Progenitor cell of endocrine pancreas (in vitro differentiated cells): ENCODE results near the gene LYZL4. TPM values are rescaled to one million over a fixed set of nuclear protein-coding genes. Genes with fewer than 3 reads are reported as not detected.

Source experiments
- DNase-seq: peaks from one replicate; pipeline ENCODE4 v3.0.0; 2021; ENCODE audit warnings: low spot score; ENCODE audit not compliant: unreplicated experiment
- H3K27ac Mint-ChIP-seq: 2 replicates; pipeline ENCODE4 v1.8.0; 2021; ENCODE audit warnings: mild to moderate bottlenecking, moderate library complexity, mixed read lengths
- H3K27me3 Mint-ChIP-seq: 2 replicates; pipeline ENCODE4 v1.8.0; 2021; ENCODE audit warnings: mixed read lengths
- H3K36me3 Mint-ChIP-seq: 2 replicates; pipeline ENCODE4 v1.8.0; 2022; ENCODE audit warnings: mixed read lengths; ENCODE audit not compliant: insufficient read depth
- H3K4me1 Mint-ChIP-seq: 2 replicates; pipeline ENCODE4 v1.8.0; 2021; ENCODE audit warnings: low read depth, mixed read lengths
- H3K4me3 Mint-ChIP-seq: 2 replicates; pipeline ENCODE4 v1.8.0; 2021; ENCODE audit warnings: low read depth, mild to moderate bottlenecking, moderate library complexity, mixed read lengths
- H3K9me3 Mint-ChIP-seq: 2 replicates; pipeline ENCODE4 v1.8.0; 2021; ENCODE audit warnings: low read depth, mixed read lengths
- total RNA-seq: library from RNA; stranded (reverse); gene quantifications from 2 replicates; pipeline ENCODE4 v1.2.1, GENCODE V29; 2021
- TF ChIP-seq, protein P1 (sequence below): fragments of 200-600 bp; sonication (generic); IDR thresholded peaks from one replicate; pipeline ENCODE4 v1.5.0; 2021; ENCODE audit warnings: antibody characterized with exemption, mild to moderate bottlenecking; ENCODE audit not compliant: unreplicated experiment

The LYZL4 gene
- total RNA-seq, 1 donor from 2014 or later = not detected

DNA sequence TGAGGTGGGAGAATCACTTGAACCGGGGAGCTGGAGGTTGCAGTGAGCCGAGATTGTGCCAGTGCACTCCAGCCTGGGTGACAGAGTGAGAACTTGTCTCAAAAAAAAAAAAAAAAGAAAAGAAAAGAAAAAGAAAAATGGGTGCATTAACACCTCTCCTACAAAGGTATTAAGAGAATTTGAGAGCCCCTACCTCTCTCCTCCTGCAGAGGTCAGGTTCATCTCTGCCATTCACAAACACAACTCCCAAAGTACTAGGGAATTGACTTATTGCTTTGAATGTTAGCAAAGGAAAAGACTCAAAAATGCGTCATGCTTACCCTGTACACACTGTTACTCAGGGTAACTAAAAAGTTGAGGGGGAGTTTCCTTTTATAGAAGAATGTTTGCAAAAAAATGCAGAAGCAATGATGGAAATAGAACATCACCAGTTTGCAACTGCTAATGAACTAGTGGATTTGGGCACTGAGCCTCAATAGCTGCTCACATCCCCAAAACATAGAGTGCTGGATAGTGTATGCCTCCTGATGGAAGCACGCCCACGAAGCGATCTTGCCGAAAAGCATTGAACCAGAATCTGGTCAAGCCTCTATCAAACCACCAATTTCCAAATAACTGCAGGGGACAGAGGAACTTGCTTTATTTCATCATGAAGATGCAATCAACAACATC is 15.5 kb upstream of the LYZL4 start:
- H3K27ac Mint-ChIP-seq = no peak overlapping the region
- no peak for DNase-seq
- TF ChIP-seq, protein P1, sequence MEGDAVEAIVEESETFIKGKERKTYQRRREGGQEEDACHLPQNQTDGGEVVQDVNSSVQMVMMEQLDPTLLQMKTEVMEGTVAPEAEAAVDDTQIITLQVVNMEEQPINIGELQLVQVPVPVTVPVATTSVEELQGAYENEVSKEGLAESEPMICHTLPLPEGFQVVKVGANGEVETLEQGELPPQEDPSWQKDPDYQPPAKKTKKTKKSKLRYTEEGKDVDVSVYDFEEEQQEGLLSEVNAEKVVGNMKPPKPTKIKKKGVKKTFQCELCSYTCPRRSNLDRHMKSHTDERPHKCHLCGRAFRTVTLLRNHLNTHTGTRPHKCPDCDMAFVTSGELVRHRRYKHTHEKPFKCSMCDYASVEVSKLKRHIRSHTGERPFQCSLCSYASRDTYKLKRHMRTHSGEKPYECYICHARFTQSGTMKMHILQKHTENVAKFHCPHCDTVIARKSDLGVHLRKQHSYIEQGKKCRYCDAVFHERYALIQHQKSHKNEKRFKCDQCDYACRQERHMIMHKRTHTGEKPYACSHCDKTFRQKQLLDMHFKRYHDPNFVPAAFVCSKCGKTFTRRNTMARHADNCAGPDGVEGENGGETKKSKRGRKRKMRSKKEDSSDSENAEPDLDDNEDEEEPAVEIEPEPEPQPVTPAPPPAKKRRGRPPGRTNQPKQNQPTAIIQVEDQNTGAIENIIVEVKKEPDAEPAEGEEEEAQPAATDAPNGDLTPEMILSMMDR = no peak
- H3K27me3 Mint-ChIP-seq = peaks cover 38% of the 10 kb centered on the region
- no peaks in the 10 kb centered on the region for H3K36me3 Mint-ChIP-seq
- H3K4me3 Mint-ChIP-seq = no peak overlapping the region
- peaks cover 4% of the 10 kb centered on the region for H3K4me1 Mint-ChIP-seq
- H3K9me3 Mint-ChIP-seq = no peaks in the 10 kb centered on the region

DNA sequence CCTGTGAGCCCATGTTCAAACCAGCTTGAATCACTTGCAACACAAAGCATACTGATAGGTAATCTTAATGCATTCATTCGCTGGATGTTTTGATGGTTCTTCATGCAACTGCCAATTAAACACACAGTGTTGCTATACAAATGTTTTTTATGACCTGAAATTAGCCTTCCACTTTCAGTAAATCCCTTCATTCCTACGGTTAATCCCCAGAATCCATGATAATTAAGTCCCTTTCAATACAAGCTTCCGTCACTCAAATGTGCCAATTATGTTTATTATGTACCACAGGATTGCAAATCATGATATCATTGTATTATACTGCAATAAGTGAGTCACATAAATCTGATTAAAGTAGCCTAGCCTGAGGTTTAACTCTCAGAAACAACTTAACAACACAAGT is 14.5 kb upstream of the LYZL4 start:
- Mint-ChIP-seq H3K27me3 (peaks cover 38% of the 10 kb centered on the region), H3K4me3 (no peak overlapping the region), H3K36me3 (no peaks in the 10 kb centered on the region), H3K27ac (no peak overlapping the region), H3K9me3 (no peaks in the 10 kb centered on the region), H3K4me1 (peaks cover 4% of the 10 kb centered on the region)
- DNase-seq = no peak
- TF ChIP-seq, protein P1 = no peak

DNA sequence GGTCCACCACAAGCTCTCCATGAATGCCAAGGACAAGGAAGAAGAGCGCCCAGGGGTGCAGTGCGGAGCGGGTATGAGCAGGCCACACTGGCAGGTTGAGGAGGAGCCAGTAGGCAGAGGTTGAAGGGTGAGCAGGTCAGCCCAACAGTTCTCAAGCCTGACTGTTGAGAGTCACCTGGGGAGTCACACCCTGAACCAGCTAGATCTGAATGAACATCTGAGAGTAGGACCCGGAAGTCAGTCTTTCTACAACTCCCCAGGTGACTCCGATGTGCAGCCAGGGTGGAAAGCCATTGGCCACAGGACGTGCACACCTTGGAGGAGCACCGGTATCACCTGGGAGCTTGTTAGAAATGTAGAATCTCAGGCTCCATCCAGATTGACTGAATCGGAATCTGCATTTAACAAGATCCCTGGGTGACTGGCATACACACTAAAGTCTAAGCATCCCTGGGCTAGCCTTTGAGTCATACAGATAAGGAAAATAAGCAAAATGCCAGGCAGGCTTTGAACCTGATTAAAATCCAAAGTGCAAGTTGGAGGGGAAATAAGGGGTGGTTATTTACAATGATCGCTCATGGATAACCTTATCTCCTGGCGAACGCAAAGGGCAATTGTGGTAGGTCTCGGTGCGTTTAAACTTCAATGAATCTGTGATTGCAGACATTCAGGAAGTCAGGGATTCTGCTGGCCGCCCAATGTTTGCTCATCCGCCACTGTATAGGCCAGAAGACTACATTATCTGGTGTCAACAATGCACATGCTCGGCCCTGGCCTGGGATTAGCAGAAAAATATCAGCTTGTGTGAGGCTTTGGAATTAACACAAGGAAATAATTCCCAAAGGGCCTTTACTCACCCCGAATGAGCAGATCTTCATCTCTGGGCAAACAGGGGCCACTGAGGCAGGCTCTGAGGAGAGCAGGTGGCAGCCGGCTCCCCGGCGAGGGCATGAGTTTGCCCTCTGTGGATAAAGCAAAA is 11.7 kb upstream of the LYZL4 start:
- Mint-ChIP-seq H3K4me1 (peaks cover 4% of the 10 kb centered on the region), H3K27ac (no peak overlapping the region), H3K27me3 (peaks cover 34% of the 10 kb centered on the region), H3K9me3 (no peaks in the 10 kb centered on the region), H3K4me3 (no peak overlapping the region), H3K36me3 (no peaks in the 10 kb centered on the region)
- TF ChIP-seq, protein P1 = no peak
- DNase-seq = no peak

DNA sequence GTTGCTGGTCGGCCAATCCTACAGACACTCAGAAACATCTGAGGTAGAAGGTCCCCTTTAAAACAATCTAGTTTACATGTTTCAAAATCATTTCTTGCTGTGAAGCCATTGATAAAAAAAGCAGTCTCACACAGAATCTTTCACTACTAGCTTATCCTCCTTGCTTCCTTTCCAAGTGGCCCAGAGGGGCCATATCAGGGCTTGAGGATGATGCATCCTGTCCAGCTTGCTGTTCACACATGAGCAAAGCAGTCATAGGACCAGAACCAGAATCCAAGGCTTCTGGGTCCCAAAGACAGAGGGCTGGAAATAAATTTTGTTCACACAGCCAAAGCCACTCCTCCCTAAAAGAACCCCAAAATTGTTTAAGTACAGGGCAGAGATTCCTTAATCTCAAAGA is 9.2 kb upstream of the LYZL4 start:
- Mint-ChIP-seq H3K9me3 (no peaks in the 10 kb centered on the region), H3K27ac (no peak overlapping the region), H3K4me1 (peaks cover 4% of the 10 kb centered on the region), H3K4me3 (no peak overlapping the region), H3K36me3 (no peaks in the 10 kb centered on the region), H3K27me3 (peaks cover 38% of the 10 kb centered on the region)
- no peak for DNase-seq
- TF ChIP-seq, protein P1 = no peak

DNA sequence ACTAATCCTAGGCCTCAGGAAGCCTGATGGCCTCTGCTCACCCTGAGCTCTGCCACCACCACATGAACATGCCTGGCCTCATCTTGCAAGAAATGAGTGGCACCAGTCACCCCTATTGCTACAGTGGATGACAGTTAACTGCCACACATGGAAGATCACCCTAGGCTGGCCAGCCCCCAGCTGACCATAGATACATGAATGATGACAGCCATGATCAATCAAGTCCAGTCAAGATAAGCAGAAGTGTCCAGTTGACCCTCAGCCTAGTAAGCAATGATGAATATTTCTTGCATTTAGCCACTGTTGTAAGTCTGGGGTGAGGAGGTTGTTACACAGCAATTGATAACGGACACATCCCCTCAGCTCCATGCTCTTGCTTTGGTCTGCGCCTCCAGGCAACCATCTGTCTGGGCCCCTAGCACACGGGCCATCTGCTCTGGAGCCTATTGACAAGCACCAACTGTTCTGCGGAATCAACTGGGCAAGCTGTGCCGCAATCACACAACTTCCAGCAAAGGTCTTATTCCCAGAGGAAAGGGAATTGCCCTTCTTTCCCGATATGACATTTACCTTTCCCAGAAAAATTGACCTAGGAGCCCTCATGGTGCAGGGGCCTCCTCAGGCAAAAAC is 2.2 kb upstream of the LYZL4 start:
- Mint-ChIP-seq H3K27ac (no peak overlapping the region), H3K4me3 (no peak overlapping the region), H3K27me3 (peaks cover 35% of the 10 kb centered on the region), H3K36me3 (no peaks in the 10 kb centered on the region), H3K4me1 (no peaks in the 10 kb centered on the region), H3K9me3 (no peaks in the 10 kb centered on the region)
- TF ChIP-seq, protein P1 = no peak
- no peak for DNase-seq
